Activated CD8-positive, alpha-beta memory T cell treated with anti-CD3 and anti-CD28 coated beads, Interleukin-2, amount 50 U/mL, for 1 hour (primary cell): ENCODE measurements around the gene FCRL5.
"Not testable (repeated sequence)": the region's sequence is repeated elsewhere in the genome, so short reads cannot be mapped to it uniquely, and the experiment has no call there.

Experiments used
- DNase-seq: peaks from one replicate; pipeline ENCODE4 v3.0.0-alpha.2; 2020; ENCODE audit errors: extremely low read depth

FCRL5 gene

GRCh38 chr1:157551694-157552693 is at the start of gene FCRL5:
Gene FCRL5 (minus strand): TSS chr1:157552515. CDS start chr1:157552362, 153 bp downstream.
- DNase-seq = no peak

GRCh38 chr1:157600236-157600635 is 47.9 kb upstream of the FCRL5 start:
- DNase-seq = no peak

- no peak for DNase-seq
These were observed 45.8 kb upstream of the FCRL5 start, which contains the start of gene FCRL4 for GRCh38 chr1:157597959-157598667. Gene FCRL4 (minus strand): TSS chr1:157598085. CDS start chr1:157597944, 141 bp downstream.

GRCh38 chr1:157596384-157596783 is 44.1 kb upstream of the FCRL5 start:
- no peak for DNase-seq

GRCh38 chr1:157595356-157595755 is 43.0 kb upstream of the FCRL5 start:
- no peak for DNase-seq

GRCh38 chr1:157585984-157586383 is 33.7 kb upstream of the FCRL5 start:
- DNase-seq = no peak

GRCh38 chr1:157584503-157584902 is 32.2 kb upstream of the FCRL5 start:
- no peak for DNase-seq

GRCh38 chr1:157580828-157581210 is 28.5 kb upstream of the FCRL5 start:
- DNase-seq = no peak

- DNase-seq = no peak
These were observed 28.0 kb upstream of the FCRL5 start for GRCh38 chr1:157580179-157580827.

- DNase-seq = no peak
These were observed 25.1 kb upstream of the FCRL5 start for GRCh38 chr1:157577420-157577819.

- DNase-seq = no peak
These were observed 23.4 kb upstream of the FCRL5 start for GRCh38 chr1:157575744-157576143.

- DNase-seq = no peak
These were observed 22.5 kb upstream of the FCRL5 start for GRCh38 chr1:157574836-157575235.

GRCh38 chr1:157566484-157567300 is 14.4 kb upstream of the FCRL5 start:
- no peak for DNase-seq

- DNase-seq = no peak
These were observed 10.2 kb upstream of the FCRL5 start for GRCh38 chr1:157562515-157562914.

- DNase-seq = no peak
These were observed 5.8 kb upstream of the FCRL5 start for GRCh38 chr1:157558119-157558518.

- not testable (repeated sequence) for DNase-seq
These were observed 4.2 kb downstream of the FCRL5 start for GRCh38 chr1:157548081-157548480.

- DNase-seq = no peak
These were observed 9.6 kb downstream of the FCRL5 start for GRCh38 chr1:157542676-157543075.

- DNase-seq = no peak
These were observed 11.5 kb downstream of the FCRL5 start for GRCh38 chr1:157540852-157541251.

GRCh38 chr1:157540160-157540748 is 12.1 kb downstream of the FCRL5 start:
- no peak for DNase-seq

- DNase-seq = no peak
These were observed 12.7 kb downstream of the FCRL5 start for GRCh38 chr1:157539568-157539967.

GRCh38 chr1:157532569-157532968 is 19.7 kb downstream of the FCRL5 start:
- DNase-seq = no peak
